Activated naive CD8-positive, alpha-beta T cell treated with anti-CD3 and anti-CD28 coated beads, Interleukin-2, amount 50 U/mL, for 24 hours (primary cell): ENCODE measurements around the gene CAPN5.
A peak's percentile ranks its signal among the peaks of the same experiment; 100 is the strongest.

Source experiments
- ATAC-seq: fragments of 150-1000 bp; cut with Tn5 transposase; one replicate; pipeline ENCODE4 v1.10.0; 2021
- DNase-seq: peaks from one replicate; pipeline ENCODE4 v3.0.0; 2021
- H3K27ac Mint-ChIP-seq: one replicate; pipeline ENCODE4 v1.8.0; 2021; ENCODE audit warnings: mild to moderate bottlenecking, mixed read lengths
- H3K27me3 Mint-ChIP-seq: one replicate; pipeline ENCODE4 v1.8.0; 2021; ENCODE audit warnings: mixed read lengths
- H3K36me3 Mint-ChIP-seq: one replicate; pipeline ENCODE4 v1.8.0; 2021; ENCODE audit warnings: low read depth, mixed read lengths
- H3K4me1 Mint-ChIP-seq: one replicate; pipeline ENCODE4 v1.8.0; 2021; ENCODE audit warnings: mixed read lengths
- H3K4me3 Mint-ChIP-seq: one replicate; pipeline ENCODE4 v1.8.0; 2021; ENCODE audit warnings: mild to moderate bottlenecking, moderate library complexity, mixed read lengths
- H3K9me3 Mint-ChIP-seq: one replicate; pipeline ENCODE4 v1.8.0; 2021; ENCODE audit warnings: mixed read lengths

The CAPN5 gene

DNA sequence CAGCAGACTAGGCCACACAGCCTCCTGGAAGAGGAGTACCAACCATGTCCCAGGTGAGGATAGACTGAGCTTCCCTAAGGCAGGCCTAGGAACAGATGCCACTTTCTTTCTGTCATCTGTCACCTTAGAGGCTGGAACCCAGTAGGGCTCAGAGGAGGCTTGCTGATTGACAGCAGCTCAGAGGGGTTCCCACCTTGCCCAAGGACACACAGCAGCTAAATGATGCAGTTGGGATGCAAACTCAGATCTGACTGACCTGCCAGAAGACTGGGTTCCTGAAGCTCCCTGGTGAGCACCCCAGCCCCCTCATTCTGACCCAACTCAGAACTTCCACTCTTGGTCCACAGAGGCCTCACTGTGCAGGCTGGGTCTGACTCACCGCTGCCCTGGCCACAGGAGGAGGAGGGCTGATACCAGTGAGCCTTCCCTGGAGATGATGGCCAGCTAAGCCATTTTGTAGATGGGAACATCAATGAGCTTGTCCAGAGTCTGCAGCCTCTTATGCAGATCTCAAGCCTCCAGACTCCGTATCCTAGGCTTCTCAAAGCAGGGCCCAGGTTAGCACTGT is 14.0 kb downstream of the CAPN5 start:
- Mint-ChIP-seq H3K4me3 (no peak overlapping the region), H3K27me3 (no peaks in the 10 kb centered on the region), H3K27ac (no peak overlapping the region), H3K4me1 (peaks cover 18% of the 10 kb centered on the region), H3K36me3 (no peaks in the 10 kb centered on the region), H3K9me3 (peaks cover 8% of the 10 kb centered on the region)
- DNase-seq (no peak), ATAC-seq (peak; percentile 21)

DNA sequence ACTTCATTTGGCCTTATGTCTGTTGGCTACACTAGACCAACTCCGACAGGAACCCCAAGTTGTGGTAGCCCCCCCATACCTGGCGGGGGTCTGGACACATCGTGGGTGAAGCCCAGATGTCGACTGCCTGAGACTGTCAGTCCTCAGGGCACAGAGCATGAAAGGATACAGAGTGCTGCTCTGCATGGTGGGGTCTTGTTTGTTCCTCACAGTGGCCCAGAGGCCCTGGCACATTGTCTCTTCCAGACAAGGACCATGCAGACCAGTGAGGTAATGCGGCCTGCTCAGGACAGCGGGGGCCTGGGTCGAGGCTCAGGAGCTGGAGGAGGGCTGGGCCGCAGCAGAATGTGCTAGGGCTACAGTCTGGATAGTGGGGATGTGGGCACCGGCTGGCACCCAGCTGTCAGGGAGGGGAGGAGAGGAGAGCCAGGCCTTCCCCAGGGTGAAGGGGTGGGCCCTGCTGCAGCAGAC is 14.6 kb downstream of the CAPN5 start:
- ATAC-seq = no peak
- H3K27me3 Mint-ChIP-seq = no peaks in the 10 kb centered on the region
- H3K27ac Mint-ChIP-seq = no peak overlapping the region
- no peak for DNase-seq
- H3K9me3 Mint-ChIP-seq = peaks cover 8% of the 10 kb centered on the region
- no peak overlapping the region for H3K4me3 Mint-ChIP-seq
- peaks cover 18% of the 10 kb centered on the region for H3K4me1 Mint-ChIP-seq
- H3K36me3 Mint-ChIP-seq = no peaks in the 10 kb centered on the region

DNA sequence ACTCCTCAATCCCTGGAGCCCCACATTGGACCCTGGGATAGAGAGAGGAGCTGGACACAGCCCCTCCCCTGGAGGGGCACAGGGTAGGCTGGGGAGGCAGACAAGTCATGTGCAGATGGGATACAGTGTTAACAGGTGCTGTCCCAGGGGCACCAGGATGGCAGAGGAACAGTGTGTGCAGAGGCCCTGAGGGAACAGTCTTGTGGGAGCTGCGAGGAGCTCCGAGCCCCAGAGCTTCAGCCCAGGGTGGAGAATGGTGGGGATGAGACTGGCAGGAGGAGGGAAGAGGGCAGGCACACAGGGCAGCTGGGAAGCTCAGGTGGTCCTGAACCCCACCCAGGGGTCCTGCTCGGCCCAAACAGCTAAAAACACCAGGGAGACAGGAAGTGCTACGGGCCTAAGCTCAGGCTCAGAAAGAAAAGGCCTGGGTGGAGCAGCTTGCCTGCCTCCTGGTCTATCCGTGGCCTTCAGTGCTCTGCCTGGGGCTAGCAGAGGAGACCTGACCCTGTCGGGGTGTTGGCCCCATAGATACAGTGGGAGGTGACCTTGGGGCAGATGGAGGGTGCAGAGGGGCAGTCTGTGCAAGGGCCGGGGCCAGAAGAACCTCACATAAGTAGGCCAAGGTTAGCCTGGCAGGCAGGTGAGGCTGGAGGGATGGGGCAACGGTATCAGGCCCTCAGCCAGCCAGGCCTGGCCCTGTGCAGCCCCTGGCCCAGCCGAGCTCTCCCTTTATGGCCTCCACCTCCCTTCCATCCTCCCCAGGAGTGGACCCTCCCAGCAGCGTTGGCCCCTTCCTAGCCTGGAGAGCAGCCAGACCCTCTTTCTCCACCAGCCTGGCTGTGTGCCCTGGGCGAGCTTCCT is 15.4 kb downstream of the CAPN5 start:
- H3K27ac Mint-ChIP-seq = peak overlapping the region; percentile 93
- peaks cover 8% of the 10 kb centered on the region for H3K9me3 Mint-ChIP-seq
- peaks cover 18% of the 10 kb centered on the region for H3K4me1 Mint-ChIP-seq
- H3K27me3 Mint-ChIP-seq = no peaks in the 10 kb centered on the region
- DNase-seq = no peak
- H3K4me3 Mint-ChIP-seq = peak overlapping the region; percentile 72
- H3K36me3 Mint-ChIP-seq = no peaks in the 10 kb centered on the region
- no peak for ATAC-seq

DNA sequence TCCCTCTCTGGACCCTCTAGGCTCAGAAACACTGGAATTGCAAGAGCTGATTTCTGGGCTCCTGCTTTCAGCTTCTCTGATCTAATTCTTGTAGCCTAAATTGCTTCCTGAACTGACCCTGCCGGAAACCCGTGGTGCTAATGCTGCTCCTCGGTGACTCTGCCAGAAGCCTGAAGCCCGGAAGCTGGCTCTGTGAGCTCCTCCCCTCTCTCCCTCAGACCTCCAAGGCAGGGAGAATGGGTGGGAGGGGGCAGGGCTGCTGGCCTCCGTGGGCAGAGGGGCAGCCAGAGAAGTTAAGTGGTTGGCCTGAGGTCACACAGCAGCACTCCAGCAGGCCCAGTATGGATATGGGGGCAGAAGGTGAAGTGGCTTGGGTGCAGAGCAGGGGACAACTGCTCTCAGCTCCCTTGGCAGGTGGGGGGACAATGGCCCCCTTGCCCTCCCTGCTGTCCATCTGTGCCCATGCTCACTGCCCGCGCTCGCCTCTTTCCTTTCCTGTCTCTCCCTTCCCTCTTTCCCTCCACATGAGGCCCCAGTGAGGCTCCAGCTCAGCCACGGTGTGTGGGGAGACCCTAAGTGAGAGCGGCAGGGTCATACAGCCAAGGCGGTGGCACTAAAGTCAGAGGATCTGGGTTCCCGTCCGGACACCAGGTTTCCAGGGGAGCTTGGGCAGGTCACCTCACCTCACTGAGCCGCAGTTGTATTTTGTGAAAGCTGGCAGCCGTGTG is 16.2 kb downstream of the CAPN5 start:
- peaks cover 8% of the 10 kb centered on the region for H3K9me3 Mint-ChIP-seq
- DNase-seq (peak; percentile 56), ATAC-seq (peak; percentile 69)
- no peaks in the 10 kb centered on the region for H3K36me3 Mint-ChIP-seq
- no peaks in the 10 kb centered on the region for H3K27me3 Mint-ChIP-seq
- peak overlapping the region; percentile 93 for H3K27ac Mint-ChIP-seq
- peak overlapping the region; percentile 72 for H3K4me3 Mint-ChIP-seq
- peaks cover 18% of the 10 kb centered on the region for H3K4me1 Mint-ChIP-seq

DNA sequence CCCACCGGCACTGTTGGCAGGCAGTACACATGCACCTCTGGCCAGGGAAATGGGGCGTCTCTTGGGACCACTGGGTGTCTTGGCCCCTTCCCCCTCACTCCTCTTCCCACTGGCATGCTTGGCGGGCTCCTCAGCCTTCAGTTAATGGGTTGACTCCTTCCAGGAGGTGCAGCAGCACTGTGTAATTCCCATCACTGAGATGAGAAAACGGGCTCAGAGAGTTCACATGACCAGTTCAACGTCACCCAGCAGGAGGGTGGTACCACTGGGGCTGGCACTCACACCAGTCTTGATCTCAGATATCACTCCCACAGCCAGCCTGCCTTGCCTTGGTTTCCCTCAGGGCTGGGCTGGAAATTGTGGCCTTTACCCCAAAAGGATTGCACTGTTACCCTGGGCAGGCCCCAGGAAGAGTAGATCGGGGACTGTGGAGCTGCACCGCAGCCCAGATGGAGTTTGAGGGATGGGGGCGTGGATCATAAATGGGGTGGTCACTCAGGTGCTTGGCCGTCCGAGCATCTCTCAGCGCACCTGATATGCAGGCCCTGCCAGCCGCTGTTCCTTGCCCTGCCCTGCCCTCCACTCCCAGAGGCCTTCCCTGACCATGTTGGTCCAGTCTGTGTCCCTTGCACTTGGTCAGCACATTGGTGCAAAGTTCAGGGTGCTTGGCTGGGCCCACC is 16.9 kb downstream of the CAPN5 start:
- ATAC-seq = no peak
- peaks cover 18% of the 10 kb centered on the region for H3K4me1 Mint-ChIP-seq
- H3K4me3 Mint-ChIP-seq = no peak overlapping the region
- no peak for DNase-seq
- no peak overlapping the region for H3K27ac Mint-ChIP-seq
- H3K27me3 Mint-ChIP-seq = no peaks in the 10 kb centered on the region
- H3K36me3 Mint-ChIP-seq = no peaks in the 10 kb centered on the region
- peaks cover 3% of the 10 kb centered on the region for H3K9me3 Mint-ChIP-seq

DNA sequence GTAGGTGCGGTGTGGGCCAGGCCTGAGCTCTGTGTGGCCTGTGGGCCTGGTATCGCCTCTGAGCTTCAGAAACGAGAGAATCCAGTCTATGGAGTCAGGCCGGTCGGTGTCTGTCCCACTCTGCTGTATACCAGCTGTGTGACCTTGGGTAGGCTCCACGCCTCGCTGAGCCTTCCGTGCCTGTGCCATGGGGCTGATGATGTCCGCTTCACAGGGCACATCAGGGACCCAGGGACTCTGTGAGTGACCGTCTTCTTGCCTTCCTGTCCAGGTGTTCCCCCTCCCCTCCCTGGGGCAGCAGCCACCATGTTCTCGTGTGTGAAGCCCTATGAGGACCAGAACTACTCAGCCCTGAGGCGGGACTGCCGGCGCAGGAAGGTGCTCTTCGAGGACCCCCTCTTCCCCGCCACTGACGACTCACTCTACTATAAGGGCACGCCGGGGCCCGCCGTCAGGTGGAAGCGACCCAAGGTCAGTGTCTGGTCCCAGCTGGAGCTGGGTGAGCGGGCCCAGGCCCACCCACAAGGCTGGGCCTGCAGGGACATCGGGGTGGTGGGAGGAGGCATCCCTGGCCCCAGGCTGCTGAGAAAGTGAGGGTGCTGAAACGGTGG is 17.9 kb downstream of the CAPN5 start:
- H3K36me3 Mint-ChIP-seq = no peaks in the 10 kb centered on the region
- H3K9me3 Mint-ChIP-seq = no peaks in the 10 kb centered on the region
- peaks cover 18% of the 10 kb centered on the region for H3K4me1 Mint-ChIP-seq
- ATAC-seq (no peak), DNase-seq (no peak)
- no peaks in the 10 kb centered on the region for H3K27me3 Mint-ChIP-seq
- H3K4me3 Mint-ChIP-seq = no peak overlapping the region
- no peak overlapping the region for H3K27ac Mint-ChIP-seq

DNA sequence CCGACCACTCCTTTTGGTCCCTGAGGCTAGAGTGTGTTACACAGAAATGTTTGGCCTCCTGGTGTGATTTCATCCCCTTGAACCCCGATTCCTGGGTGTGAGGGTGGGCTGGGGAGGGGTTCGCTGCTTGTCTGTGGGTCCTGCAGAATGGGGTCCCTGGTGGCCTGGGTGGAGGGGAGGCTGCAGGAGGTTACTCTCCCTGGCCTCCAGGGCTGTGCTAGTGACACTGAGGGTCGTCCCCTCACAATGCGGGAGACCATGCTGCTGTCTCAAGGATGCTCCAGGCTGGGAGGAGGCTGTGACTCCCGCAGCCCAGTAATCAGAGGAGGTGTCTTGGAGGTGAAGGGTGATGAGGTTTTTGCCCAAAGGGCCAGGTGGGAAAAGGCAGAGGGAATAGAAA is 18.9 kb downstream of the CAPN5 start:
- no peaks in the 10 kb centered on the region for H3K27me3 Mint-ChIP-seq
- H3K9me3 Mint-ChIP-seq = no peaks in the 10 kb centered on the region
- H3K4me3 Mint-ChIP-seq = no peak overlapping the region
- H3K36me3 Mint-ChIP-seq = no peaks in the 10 kb centered on the region
- DNase-seq = no peak
- no peak overlapping the region for H3K27ac Mint-ChIP-seq
- H3K4me1 Mint-ChIP-seq = peaks cover 16% of the 10 kb centered on the region
- ATAC-seq = no peak

DNA sequence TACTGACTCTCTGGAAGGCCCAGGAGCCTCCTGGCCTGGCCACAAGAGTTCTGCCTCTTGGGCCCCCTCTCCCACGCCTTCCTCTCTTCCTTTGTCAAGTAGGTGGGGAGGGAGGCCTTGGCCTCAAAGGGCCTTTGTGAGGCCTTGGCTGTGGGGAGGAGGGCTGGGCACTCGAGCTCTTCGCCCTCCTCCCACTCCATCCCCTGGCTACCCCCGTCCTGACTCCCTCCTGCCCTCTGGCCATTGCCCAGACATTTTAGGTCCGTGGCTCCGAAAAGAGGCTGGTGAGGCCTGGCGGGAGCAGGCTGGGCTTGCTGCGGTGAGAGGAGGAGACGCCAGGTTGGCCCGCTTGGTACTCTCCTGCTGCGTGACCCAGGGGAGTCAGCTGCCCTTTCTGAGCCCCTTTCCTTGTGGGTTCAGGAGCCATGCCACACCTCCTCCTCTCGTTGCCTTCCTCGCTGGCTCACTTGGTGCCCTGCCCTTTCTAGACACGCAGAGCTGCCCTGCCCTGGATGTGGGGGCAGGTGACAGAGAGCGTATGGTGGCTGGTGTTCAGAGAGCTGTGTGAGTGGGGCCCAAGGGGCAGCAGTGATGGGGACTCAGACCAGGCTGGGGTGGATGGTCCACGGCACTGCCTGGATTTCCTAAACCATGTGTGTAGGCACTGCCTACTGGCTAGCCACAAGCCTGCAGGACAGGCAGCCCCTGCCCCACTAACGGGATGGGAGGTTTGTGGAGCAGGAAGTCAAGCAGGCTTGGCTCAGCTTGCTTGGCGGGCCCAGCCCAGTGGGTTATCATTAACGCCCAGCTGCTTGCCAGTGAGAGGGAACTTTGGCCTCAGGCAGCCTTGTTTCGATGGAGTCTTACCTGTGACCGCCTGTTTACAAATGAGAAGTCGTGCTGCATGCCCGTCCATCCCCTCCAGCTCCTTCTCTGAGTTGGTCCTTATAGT is 20.0 kb downstream of the CAPN5 start:
- H3K4me3 Mint-ChIP-seq = no peak overlapping the region

DNA sequence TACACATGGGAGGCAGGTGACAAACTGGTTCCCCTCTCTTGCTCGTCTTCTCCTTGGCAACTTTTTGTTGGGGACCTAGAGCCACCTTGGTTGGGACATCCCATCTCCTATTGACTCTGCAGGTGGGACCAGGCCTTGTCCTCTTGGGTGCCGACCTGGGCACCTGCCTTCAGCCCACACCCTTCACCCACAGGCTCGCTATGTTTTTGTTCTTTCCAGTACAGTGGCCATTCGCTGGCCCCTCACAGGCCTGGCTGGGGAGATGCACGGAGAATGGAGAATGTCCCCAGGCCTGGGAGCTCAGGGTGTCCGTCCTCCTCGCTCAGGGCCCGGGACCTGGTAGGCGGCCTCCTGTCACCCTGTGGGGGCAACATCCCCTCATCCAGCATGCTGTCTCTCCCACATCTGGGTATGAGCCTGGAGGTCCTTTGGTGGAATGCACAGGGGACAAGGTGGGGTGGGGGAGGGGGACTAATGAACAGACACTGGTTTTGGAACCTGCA is 21.0 kb downstream of the CAPN5 start:
- ATAC-seq = no peak
- no peaks in the 10 kb centered on the region for H3K36me3 Mint-ChIP-seq
- no peak overlapping the region for H3K4me3 Mint-ChIP-seq

More for the DNA sequence above, 20.0 kb downstream of the CAPN5 start:
- Mint-ChIP-seq H3K27me3 (no peaks in the 10 kb centered on the region), H3K36me3 (no peaks in the 10 kb centered on the region), H3K9me3 (no peaks in the 10 kb centered on the region), H3K4me1 (peaks cover 18% of the 10 kb centered on the region), H3K27ac (no peak overlapping the region)
- DNase-seq (no peak), ATAC-seq (no peak)

DNA sequence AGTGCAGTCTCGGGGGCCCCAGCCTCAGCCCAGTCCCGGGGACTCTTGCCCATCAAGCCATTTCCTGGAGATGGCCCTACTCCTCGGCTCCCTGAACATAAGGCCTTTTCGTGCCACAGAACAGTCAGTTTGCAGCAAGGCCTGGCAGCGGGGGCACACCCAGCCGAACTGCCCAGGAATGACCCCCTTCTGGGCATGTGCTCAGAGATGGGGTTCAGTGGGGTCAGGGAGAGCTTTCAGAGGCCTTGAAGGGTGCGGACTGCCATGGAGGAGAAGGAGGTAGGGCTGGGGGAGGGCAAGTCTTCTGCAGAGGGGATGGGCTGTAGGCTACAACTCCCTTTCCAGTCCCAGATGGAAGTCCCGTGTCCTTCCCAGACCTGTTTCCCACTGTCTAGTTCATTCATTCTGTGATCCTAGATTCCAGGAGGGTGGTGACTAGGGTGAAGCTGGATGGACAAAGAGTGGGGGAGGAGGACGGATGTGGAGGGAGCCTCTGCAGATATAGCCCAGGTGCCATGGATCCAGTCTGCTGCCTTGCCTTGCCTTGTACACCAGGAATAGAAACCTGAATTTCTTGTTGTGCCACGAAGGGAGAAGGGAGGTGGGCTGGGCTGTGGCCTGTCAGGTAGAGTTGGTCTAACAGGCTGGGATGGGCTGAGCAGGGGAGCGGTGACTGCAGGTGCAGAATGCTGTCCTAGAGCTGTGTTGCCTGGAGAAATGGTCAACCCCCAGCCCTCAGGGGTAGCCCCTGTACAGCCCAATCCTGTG is 21.6 kb downstream of the CAPN5 start:
- H3K4me1 Mint-ChIP-seq = peaks cover 4% of the 10 kb centered on the region
- ATAC-seq = no peak
- H3K27me3 Mint-ChIP-seq = no peaks in the 10 kb centered on the region
- no peak overlapping the region for H3K4me3 Mint-ChIP-seq
- no peak for DNase-seq
- no peak overlapping the region for H3K27ac Mint-ChIP-seq
- no peaks in the 10 kb centered on the region for H3K36me3 Mint-ChIP-seq
- H3K9me3 Mint-ChIP-seq = no peaks in the 10 kb centered on the region

More for the DNA sequence above, 21.0 kb downstream of the CAPN5 start:
- H3K9me3 Mint-ChIP-seq = no peaks in the 10 kb centered on the region
- no peak overlapping the region for H3K27ac Mint-ChIP-seq
- no peak for DNase-seq
- peaks cover 10% of the 10 kb centered on the region for H3K4me1 Mint-ChIP-seq
- H3K27me3 Mint-ChIP-seq = no peaks in the 10 kb centered on the region

DNA sequence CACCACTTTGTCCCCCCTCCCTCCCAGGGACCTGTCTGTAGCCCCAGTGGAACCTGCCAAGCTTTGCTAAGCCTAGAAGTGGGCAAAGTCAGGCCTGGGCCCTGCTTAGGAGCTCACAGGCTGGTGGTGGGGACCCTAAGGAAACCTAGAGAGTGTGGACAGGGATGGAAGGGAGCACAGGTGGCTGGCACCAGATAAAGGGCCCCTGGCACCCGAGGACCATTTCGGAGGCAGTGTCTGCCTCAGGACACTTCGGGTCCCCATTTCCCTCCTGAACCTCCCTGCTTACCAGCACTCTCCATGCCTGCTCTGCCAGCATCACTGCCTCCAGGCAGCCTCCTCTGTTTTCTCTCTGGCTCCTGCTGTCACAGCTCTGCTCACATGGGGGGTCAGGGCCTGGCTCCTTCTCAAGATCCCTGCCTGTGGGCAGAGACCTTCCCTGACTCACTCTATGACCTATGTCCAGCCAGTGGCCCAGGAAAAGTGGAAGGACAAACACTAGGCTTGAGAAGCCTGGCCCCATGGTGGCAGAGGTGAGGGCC is 22.3 kb downstream of the CAPN5 start:
- Mint-ChIP-seq H3K27me3 (no peaks in the 10 kb centered on the region), H3K36me3 (no peaks in the 10 kb centered on the region), H3K9me3 (no peaks in the 10 kb centered on the region), H3K4me1 (peaks cover 2% of the 10 kb centered on the region), H3K27ac (no peak overlapping the region), H3K4me3 (no peak overlapping the region)
- no peak for DNase-seq
- ATAC-seq = no peak

DNA sequence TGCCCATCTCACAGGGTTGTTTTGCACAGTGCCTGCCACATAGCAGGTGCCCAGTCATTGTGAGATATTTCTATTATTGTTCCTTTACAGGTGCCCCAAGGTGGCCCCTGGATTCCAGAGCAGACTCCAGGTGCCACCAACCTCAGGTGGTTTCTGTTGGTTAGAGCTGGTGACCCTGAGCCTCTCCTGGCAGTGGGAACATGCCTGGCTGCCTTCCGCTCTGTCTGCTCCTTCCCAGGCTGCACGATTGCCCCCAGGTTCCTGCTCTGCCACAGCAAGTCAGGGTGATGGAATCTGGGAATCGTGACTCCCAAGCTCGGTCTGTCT is 23.2 kb downstream of the CAPN5 start:
- H3K27me3 Mint-ChIP-seq = no peaks in the 10 kb centered on the region
- no peak overlapping the region for H3K27ac Mint-ChIP-seq
- no peak overlapping the region for H3K4me3 Mint-ChIP-seq
- H3K4me1 Mint-ChIP-seq = peaks cover 2% of the 10 kb centered on the region
- no peaks in the 10 kb centered on the region for H3K9me3 Mint-ChIP-seq
- DNase-seq (no peak), ATAC-seq (no peak)
- no peaks in the 10 kb centered on the region for H3K36me3 Mint-ChIP-seq
